ENCODE measurements around the gene PTPRZ1.

DNA sequence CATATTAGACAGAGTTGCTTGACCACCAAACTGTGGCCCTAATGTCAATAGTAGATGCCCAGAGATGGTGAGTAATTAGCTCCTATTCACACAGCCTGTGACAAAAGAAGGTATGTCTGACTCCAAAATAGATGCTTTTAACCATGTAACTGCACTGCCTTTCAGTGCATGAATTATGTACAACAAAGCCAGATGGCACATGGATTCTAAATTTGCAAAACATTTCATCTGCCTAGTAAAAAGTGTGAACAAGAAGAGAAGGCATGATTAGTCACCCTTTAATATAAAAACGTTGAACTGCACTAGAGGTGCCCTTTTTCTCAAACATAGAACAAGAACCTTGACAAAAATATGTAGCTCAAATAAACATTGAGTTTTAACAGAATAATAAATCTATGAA is 35.5 kb upstream of the PTPRZ1 start:
- TF ChIP-seq, protein P1, sequence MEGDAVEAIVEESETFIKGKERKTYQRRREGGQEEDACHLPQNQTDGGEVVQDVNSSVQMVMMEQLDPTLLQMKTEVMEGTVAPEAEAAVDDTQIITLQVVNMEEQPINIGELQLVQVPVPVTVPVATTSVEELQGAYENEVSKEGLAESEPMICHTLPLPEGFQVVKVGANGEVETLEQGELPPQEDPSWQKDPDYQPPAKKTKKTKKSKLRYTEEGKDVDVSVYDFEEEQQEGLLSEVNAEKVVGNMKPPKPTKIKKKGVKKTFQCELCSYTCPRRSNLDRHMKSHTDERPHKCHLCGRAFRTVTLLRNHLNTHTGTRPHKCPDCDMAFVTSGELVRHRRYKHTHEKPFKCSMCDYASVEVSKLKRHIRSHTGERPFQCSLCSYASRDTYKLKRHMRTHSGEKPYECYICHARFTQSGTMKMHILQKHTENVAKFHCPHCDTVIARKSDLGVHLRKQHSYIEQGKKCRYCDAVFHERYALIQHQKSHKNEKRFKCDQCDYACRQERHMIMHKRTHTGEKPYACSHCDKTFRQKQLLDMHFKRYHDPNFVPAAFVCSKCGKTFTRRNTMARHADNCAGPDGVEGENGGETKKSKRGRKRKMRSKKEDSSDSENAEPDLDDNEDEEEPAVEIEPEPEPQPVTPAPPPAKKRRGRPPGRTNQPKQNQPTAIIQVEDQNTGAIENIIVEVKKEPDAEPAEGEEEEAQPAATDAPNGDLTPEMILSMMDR (IDR thresholded peaks at IDR 0.05): no peak
- TF ChIP-seq EP300 (IDR thresholded peaks at IDR 0.05) (no peak), POLR2A (IDR thresholded peaks at IDR 0.05) (no peak)
